ENCODE data around the gene DAAM2.

Gene DAAM2

DNA sequence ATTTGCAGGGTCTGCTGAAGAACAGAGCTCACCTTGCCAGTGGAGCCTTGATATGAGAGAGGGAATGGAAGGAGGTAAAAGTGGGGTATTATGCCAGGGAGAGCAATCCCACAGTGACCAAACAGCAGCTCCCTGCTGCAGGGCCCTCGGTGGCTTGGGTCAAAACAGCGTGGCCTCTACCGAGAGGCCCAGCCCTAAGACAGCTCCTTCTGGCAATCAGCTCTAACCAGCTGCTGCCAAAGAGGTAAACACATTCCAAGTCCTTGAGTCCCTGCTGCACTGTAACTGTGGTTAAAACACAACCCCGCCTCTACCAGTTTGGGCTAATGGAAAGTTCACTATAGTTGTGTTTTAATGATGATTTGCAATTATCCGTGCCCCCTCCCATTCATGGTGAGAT lies 1.4 kb upstream of the DAAM2 start:
- no peak for DNase-seq

DNA sequence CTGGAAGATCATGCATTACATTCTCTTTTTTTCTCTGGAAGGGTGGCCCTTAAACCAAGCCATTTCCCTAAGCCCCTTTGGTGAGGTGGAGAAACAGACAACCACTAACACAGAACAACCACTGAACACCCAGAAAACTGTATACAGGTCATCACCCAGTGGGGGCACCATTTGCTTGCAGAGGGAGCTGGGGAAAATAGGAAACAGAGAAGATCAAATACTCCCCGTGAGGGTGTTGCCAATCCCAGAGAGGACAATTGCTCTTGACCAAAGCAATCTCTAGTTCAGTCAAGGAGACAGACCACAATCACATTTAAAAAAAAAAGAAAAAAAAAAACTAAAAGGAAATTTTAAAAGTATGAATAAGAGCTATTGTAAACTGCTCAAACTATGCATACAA lies 865 bp upstream of the DAAM2 start:
- DNase-seq, result no peak

DNA sequence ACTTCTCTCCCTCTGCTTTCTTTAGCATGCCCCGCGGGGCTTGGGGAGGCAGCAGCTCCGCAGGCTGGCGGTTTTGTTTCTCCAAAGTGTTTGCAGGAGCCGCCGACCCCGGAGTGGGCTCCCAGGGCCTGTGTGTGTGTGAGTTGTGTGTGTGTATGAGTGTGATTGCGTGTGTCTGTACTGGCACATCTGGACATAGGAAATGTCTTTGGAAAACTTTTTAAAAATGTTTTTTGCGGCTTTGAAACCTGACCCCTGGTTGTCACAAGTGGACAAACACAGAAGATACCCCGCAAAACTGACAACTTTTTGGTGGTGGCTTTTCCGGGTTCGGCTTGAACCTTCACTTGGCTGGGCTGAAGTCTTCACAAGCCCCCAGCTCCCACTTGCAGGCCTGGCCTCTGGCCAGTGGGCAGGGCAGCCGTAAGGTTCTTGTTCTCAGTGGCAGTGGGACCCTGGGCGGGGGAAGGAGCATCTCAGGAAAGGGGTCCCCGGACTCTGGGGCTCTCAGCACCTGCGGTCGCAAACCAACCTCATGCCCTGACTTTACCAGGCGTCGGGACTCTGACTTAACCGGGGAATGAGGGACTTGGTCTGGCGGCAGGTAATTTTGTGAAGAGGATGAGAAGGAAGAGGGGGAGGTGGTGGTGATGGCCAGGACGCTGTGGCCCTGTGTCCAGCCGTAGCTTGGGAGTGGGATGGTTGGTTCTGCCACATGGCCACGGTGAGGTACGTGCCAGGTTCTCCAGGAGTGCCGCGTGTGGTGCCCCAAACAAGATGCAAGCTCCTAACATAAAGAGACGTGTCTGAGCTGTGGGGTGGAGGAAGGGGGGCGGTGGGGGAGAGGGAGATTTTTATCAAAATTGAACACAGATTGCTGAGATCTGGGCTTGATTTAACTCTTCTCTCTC lies 619 bp downstream of the DAAM2 start:
- no peak for DNase-seq

DNA sequence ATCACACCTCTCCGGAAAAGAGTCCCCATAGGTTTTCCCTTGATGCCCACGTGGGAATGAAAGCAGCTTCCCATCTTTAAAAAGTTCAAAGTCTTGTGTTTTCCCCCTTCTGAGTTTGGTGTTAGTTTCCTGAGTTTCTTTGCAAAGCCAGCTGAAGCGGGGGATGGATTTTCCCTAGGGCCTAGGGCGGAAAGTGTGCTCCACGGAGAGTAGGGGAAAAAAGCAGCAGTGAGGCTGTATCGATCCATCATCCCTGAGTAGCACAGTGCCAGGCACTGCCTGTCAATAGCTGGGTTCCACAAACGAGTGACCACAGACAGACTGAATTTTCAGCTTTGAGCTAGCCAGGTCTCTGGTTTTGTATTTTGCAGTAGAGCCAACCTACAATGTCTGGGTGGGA lies 1.3 kb downstream of the DAAM2 start:
- DNase-seq, result no peak

DNA sequence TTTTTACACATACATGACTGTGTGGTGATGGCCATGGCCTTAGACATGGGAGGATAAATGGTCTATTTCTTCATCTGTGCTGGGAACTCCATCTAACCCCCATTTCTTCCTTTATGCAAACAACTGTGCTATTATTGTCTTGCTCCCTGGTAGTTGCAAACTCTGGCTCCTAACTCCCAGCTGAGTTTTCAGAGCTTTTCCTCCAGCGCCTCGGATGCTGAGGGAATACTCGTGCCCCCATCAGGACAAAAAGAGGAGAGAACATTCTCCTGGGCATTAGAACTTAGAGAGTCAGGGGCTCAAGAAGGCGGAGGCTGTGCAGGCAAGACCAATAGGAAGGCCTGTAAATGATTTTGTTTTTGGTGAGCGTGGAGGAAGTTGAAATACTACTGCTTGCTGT lies 2.1 kb downstream of the DAAM2 start:
- no peak for DNase-seq

DNA sequence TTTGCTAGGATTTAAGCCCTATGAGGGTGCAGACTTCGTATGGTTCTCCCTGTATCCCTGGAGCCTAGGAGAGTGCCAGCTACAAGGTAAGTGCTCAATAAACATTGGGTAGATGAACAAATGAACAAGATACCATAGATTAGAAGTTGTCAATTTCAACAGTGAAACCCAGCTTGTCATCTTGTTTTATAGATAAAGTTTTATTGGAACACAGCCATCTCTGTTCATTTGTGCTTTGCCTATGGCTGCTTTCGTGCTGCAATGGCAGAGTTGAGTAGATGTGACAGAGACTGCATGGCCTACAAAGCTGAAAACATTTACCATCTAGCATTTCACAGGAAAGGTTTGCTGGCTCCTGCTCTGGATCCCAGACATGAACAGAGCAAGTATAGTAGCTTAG lies 5.6 kb downstream of the DAAM2 start:
- DNase-seq, result no peak

DNA sequence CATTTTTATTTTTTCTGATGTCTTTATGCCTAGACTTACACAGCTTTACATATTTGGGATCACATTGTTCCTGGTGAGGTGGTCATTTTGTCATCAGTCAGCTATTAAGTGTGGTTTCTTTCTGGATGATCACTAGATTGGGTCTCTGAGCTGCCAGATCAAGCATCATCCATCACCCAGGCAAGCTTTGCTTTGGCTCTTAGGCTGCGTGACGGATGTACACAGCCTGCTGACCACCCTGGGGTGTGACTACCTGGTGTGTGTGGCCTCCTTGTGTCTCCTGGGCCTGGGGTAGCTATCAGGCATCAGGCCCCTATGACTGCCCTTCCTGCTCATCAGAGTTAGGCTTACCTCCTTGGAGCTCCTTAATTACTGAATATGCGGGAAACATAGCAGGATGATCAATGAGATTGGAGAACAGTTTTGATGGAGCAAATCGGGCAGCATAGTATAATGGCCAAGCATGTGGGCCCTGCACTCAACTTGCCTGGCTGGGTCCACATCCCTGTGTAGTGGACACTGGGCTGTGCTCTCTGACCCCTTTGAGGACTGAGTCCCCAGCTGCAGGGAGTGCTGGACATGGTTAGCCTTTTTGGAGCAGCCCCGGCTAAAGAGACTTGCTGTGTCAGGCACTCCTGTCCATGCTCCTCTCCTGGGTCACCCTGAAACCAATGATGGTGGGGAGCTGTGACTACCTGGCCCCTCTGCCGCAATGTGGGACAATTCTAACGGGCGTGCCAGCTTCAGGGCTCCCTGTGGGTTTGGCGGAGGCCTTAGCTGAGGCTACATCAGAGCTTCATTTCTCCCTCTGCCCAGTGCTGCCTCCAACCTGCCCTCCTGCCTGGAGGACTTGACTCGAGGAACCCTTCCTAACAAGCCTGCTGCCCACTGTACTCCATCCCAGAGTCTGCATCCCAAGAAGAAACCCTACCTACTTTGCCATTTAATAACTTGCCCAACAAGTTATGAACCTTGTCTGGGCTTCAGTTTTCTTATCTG lies 8.2 kb downstream of the DAAM2 start:
- no peak for DNase-seq

DNA sequence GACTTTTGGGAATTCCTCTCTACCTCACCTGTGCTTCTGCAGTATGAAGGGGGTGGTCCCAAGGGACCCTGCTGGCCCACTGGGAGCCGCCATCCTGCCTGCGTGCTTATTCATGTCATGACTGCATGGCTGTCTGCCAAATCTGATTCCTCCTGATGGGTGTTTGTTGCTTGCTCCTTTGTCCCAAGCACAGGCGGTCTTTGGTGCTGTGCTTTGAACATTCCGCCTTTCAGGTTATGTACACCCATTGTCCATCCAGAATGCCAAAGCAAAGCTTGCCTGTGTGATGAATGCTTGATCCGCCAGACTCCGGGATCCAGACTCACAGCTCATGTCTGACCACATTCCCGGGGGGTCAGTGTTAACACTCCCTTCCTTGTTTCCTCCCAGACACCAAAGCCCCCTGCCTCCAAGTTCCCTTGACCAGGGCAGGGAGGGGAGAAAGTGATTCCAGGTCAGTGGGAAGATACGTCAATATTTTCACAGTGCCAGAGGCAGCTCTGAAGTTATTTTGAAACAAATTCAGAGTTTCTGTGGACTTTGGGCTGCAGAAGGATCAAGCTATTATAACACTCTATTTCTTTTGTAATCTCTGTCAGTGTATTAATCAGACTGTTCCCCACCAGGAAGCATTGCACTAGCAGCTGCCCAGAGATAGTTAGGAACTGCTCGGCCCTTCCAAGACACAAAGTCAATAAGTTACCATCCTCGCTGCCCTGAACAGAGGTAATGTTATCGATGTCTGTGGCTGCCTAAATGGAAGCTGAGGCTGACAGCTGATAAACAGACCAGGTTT lies 9.5 kb downstream of the DAAM2 start:
- no peak for DNase-seq

DNA sequence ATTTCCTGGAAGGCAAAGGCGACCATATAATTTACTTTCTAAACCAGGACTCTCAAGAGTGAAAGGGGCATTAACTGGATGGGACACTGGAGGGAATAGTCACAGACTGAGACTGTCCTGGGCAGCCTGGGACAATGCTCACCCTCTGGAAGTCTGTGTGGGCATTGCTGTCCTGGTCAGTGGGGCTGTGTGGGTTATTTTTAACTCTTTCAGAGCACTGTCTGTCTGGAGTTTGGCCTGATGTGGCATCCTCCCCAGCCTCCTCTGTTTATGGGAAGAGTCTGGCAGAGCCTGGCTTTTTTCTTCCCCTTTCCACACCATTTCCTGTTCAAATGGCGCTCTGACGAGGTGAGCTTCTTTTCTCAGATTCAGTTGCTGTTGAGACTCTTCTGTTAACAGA lies 11.7 kb downstream of the DAAM2 start:
- no peak for DNase-seq

DNA sequence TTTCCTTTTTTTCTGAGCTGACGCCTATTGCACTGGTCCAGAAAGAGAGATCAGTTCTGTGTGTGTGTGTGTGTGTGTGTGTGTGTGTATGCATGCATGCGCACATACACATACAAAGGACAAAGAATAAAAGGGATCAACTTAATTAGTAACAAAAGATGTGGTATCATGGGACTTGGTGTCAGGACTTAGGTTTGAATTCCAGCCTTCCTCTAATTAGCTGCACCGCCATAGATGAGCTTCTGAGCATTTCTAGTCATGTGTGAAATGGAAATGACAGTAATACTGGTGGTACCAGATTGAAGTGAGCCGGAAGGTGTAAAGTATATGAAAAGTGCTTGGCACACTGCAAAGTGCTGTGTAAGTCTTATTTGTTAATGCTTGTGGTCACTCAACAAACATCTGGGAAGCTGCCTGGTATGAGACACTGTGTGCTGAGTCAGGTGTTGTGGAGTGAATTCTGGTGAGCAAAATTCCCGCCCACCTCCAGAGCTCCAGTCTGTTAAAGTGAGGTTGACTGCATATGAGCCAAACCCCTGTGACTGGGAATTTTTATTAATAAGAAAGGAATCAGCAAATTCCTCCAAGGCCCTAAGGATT lies 12.4 kb downstream of the DAAM2 start:
- DNase-seq, result no peak

DNA sequence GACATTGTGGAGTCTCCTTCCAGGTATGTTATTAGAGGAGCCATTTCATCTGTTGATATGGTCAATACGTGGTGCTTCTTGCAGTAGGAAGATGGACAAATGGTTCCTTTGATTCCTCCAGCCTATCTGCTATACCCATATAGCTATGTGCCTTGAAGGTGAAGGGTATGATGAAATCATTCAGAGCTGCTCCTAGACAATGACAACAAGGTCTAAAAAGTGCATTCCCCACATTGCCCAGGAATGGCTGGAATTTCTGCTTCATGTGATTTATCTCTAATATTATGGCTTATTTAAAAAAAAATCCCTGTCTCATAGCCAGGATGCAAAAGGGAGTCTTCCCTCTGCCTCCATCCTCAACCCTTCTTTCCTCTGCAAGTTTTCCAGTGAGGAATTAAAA lies 14.1 kb downstream of the DAAM2 start:
- DNase-seq, result no peak

DNA sequence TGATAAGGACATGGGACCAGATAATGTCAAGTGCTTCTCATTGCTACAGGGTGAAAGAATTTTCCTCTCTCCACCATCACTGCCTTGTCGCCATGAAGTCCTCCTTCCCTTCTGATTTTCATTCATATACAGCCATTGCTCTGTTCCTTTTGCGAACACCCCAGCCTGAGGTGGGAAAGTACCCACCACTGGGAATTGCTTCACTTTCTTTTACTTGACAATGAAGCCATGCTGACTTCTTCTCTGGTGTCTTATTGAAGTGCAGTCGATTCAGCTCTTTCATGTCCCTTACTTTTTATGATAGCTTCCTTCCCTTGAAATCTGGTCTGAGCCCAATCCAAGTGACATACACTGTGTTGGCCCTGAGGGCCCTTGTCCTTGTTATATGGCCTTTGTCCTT lies 16.2 kb downstream of the DAAM2 start:
- DNase-seq, result no peak

DNA sequence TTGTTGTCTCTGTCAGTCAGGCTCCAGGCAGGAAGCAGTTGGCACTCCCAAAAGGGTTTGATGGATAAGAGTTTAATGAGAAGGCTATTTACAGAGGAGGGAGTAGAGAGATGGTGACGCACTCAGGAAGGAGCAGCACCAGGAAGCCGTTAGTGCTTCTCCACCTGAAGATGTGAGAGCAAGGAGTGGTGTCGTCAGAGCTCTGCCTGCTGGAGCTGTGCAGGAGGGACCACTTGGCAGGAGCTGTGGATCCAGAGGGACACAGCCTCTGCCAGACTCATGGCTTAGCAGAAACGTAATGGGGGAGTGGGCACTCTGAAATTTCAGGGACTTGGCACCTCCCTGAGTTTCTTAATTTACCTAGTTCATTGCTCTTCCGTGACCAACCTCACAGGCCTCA lies 16.8 kb downstream of the DAAM2 start:
- DNase-seq, result peak; percentile 31

DNA sequence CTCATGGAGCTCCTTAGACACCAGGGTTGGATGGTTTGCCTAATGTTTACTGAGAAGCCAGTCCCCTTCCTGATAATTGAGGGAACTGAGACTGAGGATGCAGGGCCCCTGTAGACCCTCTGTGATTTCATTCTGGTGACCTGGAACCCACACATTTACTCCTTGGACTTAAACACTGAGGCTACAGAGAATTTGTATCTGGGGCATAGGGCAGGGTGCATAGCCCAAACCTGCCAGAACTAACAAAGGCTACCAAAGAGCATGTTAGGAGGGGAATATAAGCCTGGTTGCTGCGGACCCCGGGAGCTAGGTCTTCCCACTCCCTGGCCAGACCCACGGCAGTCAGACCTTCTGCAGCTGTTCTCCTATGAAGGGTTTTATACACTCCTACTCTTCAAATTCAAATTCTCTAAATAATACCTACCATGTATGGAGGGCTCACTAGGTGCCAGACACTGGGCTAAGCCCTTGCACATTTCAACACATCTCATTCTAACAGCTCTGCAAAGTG lies 19.7 kb downstream of the DAAM2 start:
- no peak for DNase-seq

DNA sequence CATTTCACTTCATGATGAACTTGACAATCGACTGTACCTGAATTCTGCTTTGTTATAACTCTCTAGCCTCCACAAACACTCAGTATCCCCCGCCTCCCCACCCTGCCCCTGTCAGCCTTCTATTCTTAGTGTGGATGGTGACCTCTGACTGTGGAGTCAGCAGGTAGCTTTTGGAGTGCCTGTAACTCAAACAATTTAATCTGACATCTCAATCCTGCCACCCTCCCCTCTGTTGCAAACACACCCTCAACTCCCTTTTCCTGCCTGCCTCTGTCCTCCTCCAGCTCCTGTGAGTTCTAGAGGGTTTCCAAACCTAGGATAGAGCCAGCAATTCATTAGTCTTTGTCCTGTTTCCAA lies 20.3 kb downstream of the DAAM2 start:
- peak; percentile 63 for DNase-seq

DNA sequence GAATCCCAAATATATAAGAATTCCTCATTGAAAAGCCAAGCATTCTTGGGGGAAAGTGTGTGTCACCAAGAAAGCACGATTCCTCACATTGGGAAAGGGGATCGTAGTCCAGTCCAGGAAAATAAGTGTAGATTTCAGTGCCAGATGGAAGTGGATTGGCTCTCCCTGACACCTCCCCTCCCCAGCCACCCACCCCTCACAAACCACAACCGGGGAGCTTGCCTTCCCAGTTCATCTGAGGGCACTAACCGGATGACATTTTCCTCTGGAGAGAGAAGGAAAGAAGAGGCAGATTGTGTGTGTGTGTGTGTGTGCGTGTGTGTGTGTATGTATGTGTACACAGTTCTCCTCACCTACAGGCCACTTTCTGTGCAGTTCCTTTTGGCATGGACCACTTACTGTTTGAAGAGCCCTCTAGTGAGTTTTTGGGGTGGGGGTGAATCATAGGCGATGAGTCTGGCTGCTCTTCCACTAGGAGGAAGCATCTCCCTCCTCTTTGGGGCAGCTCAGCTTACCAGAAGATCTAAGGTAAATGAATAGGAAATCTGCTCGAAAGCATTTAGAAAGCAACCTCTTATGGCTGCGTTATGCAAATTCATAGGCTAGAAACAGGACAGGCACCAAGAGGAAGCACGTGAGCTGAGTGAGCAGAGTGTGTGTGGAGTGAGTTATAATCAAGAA lies 20.8 kb downstream of the DAAM2 start:
- DNase-seq, result peak; percentile 63

DNA sequence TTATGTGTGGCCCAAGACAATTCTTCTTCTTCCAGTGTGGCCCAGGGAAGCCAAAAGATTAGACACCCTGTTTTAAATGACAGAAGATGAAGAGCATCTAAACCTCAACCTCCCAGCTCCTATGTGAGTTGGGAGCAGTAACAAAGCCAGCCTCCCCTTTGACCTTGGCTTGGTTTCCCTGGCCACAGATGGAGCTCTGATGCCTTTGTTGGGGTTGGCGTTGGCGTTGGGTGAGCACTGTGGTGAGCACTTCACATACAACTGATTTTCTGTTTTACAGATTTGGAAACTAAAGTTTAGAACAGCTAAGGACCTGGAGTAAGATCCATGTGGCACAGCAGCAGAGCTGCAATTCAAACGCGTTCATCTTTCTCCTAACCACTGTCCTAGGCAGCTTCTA lies 22.1 kb downstream of the DAAM2 start:
- no peak for DNase-seq

DNA sequence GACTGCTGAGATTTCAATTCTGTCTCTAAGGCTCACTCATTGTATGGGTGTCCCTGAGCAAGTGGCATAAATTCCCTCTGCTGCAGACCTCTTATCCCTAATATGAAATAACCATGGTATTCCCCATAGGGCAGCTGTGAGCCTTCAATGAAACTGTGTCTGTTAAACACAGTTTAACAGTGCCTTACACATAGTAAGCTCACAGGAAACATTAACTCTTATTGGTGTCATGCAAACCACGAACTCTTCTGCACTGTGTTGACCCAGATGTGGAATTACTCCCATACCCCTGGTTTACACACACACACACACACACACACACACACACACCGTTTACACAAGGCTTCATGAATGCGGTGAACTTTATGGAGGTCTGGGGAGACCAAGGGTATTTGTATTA lies 23.2 kb downstream of the DAAM2 start:
- no peak for DNase-seq

DNA sequence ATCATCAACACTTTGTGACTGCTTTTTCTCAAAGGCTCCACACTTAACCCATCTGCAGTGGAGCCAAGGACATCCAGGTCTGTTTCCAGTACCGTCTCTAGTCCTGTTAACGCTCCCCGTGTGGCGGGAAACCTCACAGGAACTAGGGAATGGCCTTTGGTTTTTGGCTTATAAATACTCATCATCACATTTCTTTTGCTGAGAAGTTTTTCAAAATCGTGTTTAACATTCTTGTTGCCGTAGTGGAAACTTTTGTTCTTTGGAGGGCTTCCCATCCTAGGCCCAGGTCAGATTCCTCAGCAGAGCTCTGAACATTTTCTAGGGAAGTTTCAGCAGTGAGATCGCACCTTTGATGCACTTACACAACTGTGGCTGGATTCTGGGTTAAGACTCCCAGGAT lies 24.6 kb downstream of the DAAM2 start:
- DNase-seq, result no peak

DNA sequence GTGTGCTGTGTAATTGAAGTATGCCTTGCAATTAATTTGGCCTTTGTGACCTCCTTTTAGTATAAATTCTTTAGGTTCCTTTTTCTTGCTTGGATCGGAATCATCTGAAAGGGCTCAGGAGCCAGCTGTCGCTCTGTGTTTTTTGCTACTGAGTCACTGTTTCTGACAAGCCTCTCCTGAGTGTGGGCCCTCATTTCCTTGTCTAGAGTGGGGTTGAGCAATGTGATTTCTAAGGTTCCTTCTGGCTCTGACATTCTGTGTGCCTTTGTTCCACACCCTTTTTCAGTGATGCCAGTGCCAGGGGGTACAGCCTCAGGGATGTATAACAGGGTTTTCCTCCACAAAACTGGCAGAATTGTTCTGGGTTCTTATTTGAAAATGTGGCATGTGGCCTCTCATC lies 26.5 kb downstream of the DAAM2 start:
- no peak for DNase-seq

DNA sequence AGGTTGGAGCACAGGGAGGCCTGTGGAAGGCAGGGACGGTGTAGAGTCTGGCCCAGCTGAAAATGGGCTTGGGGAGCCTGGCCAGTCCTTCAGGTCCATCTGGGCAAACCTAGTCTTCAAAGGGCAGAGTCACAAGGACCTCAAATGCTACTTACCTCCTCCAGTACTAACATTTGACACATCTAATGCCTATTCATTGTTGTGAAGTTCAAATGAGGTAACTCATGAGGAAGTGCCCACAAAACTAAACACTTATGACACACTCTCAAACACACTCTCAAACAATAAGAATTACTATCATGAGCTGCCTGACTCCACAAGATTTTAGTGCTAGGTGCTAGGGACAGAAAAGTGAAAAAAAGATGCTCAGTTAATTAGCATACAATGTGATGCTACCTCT lies 27.1 kb downstream of the DAAM2 start:
- DNase-seq, result no peak

DNA sequence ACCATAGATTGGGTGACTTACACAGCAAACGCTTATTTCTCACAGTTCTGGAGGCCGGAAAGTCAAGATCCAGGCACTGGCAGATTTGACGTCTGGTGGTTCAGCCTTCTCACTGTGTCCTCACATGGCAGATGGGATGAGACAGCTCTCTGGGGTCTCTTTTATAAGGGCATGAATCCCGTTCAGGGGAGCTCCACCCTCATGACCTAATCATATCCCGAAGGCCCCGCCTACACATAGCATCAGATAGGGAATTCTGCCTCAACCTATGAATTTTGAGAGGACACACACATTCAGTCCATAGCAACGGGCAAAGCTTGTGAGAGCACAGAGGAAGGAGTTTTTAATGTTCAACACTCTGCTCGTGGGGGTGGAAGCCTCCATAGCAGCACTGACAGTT lies 27.5 kb downstream of the DAAM2 start:
- DNase-seq, result no peak
